Adrenal gland (tissue), 5 donors: ENCODE measurements around the gene CYREN.
"Not testable (repeated sequence)": the region's sequence is repeated elsewhere in the genome, so short reads cannot be mapped to it uniquely, and the experiment has no call there.

ENCODE experiments used
- POLR2A ChIP-seq, 2 donors: fragments of 450-650 bp; IDR thresholded peaks; one replicate each; pipeline ENCODE4 v1.6.1; 2017; ENCODE audit warnings: antibody characterized with exemption in 2 of 2, mild to moderate bottlenecking in 2 of 2, moderate library complexity in 1 of 2
- TF ChIP-seq, protein P1 (sequence below), 6 experiments: fragments of 450-650 bp in 4 of 6; fragments of 200-600 bp in 2 of 6; sonication (generic) in 1 of 6; IDR thresholded peaks; 1 replicate in 5 of 6; 2 replicates in 1 of 6; pipeline versions ENCODE4 v1.5.1 to v1.8.0; 2016 to 2021; ENCODE audit warnings: antibody characterized with exemption in 6 of 6, mild to moderate bottlenecking in 2 of 6, moderate library complexity in 1 of 6
- donor health status: DM: no; HTN: no; CAD: no.

DNA sequence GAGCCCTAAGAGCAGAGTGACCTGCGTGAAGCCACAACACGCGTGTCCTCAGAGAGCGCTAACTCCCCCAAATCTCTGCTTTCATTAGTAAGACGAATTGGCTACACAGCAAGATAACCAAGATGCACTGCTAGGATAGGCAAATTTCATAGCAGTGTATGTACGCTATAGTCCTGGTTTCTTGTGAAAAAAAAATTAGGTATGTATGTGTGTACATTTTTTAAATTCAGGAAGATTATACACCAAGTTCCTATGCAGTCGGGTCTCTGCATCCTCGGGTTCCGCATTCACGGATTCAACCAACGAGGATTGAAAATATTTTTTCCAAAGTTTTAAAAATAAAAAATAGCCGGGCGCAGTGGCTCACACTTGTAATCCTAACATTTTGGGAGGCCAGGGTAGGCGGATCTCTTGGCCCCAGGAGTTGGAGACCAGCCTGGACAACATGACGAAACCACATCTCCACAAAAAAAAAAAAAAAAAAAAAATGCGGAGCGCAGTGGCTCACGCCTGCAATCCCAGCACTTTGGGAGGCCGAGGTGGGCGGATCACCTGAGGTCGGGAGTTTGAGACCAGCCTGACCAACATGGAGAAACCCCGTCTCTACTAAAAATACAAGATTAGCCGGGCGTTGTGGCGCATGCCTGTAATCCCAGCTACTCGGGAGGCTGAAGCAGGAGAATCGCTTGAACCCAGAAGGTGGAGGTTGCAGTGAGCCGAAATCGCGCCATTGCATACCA is 41.6 kb upstream of the CYREN start:
- TF ChIP-seq, protein P1, sequence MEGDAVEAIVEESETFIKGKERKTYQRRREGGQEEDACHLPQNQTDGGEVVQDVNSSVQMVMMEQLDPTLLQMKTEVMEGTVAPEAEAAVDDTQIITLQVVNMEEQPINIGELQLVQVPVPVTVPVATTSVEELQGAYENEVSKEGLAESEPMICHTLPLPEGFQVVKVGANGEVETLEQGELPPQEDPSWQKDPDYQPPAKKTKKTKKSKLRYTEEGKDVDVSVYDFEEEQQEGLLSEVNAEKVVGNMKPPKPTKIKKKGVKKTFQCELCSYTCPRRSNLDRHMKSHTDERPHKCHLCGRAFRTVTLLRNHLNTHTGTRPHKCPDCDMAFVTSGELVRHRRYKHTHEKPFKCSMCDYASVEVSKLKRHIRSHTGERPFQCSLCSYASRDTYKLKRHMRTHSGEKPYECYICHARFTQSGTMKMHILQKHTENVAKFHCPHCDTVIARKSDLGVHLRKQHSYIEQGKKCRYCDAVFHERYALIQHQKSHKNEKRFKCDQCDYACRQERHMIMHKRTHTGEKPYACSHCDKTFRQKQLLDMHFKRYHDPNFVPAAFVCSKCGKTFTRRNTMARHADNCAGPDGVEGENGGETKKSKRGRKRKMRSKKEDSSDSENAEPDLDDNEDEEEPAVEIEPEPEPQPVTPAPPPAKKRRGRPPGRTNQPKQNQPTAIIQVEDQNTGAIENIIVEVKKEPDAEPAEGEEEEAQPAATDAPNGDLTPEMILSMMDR (IDR thresholded peaks at IDR 0.05), result peak in 1 of 6 experiments; percentile 5
- not testable (repeated sequence) for TF ChIP-seq POLR2A (IDR thresholded peaks at IDR 0.05)
